SK-N-SH treated with all-trans-retinoic acid at 6 μM for 48 hours (cell line): Measurements from ENCODE around the gene FRMD5.

Experiments used
- GLIS3 ChIP-seq: fragments of 250-450 bp; sonication (Bioruptor Pico); IDR thresholded peaks from 2 replicates; pipeline ENCODE4 v1.5.0; 2020; ENCODE audit warnings: mild to moderate bottlenecking, moderate library complexity
- SNAI2 ChIP-seq: fragments of 250-450 bp; sonication (Bioruptor Pico); IDR thresholded peaks from 2 replicates; pipeline ENCODE4 v1.5.0; 2020; ENCODE audit warnings: mild to moderate bottlenecking, moderate library complexity
- TOX ChIP-seq: fragments of 250-450 bp; sonication (Bioruptor Pico); IDR thresholded peaks from 2 replicates; pipeline ENCODE4 v1.8.0; 2021; ENCODE audit warnings: mild to moderate bottlenecking, moderate library complexity, borderline replicate concordance
- ZFP3 ChIP-seq: fragments of 250-450 bp; sonication (Bioruptor Pico); IDR thresholded peaks from 2 replicates; pipeline ENCODE4 v1.5.0; 2020; ENCODE audit warnings: mild to moderate bottlenecking, moderate library complexity
- TF ChIP-seq, protein P1 (sequence below): fragments of 250-450 bp; sonication (Bioruptor Pico); IDR thresholded peaks from 2 replicates; pipeline ENCODE4 v1.8.0; 2020; ENCODE audit warnings: mild to moderate bottlenecking, moderate library complexity, borderline replicate concordance

DNA sequence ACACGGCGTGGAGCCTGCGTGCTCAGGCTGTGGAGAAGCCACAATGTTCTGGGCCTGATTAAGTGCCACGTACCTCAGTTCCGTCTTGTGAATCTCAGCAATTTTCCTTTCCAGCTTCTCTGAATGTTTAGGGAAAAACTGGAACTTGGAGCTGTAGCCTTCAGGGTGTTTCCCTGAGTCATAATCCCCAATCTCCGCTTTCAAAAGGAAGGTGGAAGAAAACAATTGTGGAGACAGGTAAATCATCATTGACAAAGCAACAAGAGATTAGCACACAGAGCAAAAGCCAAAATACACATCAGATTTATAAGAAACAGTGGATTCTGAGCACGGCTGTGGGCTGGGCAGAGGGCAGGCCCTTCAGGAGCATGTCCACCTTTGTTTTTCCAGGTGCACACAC lies 289.3 kb downstream of the FRMD5 start:
- no peak for TF ChIP-seq GLIS3 (CRISPR knock-in tag)
- TF ChIP-seq TOX (CRISPR knock-in tag), result no peak
- TF ChIP-seq, protein P1, sequence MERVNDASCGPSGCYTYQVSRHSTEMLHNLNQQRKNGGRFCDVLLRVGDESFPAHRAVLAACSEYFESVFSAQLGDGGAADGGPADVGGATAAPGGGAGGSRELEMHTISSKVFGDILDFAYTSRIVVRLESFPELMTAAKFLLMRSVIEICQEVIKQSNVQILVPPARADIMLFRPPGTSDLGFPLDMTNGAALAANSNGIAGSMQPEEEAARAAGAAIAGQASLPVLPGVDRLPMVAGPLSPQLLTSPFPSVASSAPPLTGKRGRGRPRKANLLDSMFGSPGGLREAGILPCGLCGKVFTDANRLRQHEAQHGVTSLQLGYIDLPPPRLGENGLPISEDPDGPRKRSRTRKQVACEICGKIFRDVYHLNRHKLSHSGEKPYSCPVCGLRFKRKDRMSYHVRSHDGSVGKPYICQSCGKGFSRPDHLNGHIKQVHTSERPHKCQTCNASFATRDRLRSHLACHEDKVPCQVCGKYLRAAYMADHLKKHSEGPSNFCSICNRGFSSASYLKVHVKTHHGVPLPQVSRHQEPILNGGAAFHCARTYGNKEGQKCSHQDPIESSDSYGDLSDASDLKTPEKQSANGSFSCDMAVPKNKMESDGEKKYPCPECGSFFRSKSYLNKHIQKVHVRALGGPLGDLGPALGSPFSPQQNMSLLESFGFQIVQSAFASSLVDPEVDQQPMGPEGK (CRISPR knock-in tag), result no peak
- no peak for TF ChIP-seq ZFP3
- TF ChIP-seq SNAI2 (CRISPR knock-in tag), result no peak
